Peyer's patch (tissue), 4 donors: ENCODE data around the gene ACTR10. TPM values are rescaled to one million over a fixed set of nuclear protein-coding genes. Genes with fewer than 3 reads are reported as not detected.

Experiments
- DNase-seq, 3 donors: peaks; one replicate each; pipeline ENCODE4 v3.0.0-alpha.2; 2017 to 2019
- H3K27ac ChIP-seq, 4 donors: fragments of 200-600 bp; sonication (generic); one replicate each; pipeline ENCODE4 v1.5.1; 2016 to 2019
- H3K27me3 ChIP-seq, 2 donors: fragments of 200-600 bp; sonication (generic); one replicate each; pipeline ENCODE4 v1.5.1; 2019
- H3K36me3 ChIP-seq, 3 donors: fragments of 200-600 bp; sonication (generic); one replicate each; pipeline ENCODE4 v1.5.1; 2016 to 2019
- H3K4me1 ChIP-seq, 4 donors: fragments of 200-600 bp; sonication (generic); one replicate each; pipeline ENCODE4 v1.5.1; 2016 to 2019
- H3K4me3 ChIP-seq, 4 donors: fragments of 200-600 bp; sonication (generic); 1 replicate in 3 of 4; 2 replicates in 1 of 4; pipeline ENCODE4 v1.5.1; 2016 to 2019; ENCODE audit warnings: mild to moderate bottlenecking in 1 of 4
- H3K9me3 ChIP-seq, 4 donors: fragments of 200-600 bp; sonication (generic); one replicate each; pipeline ENCODE4 v1.5.1; 2016 to 2019; ENCODE audit warnings: mild to moderate bottlenecking in 1 of 4
- CTCF ChIP-seq, 6 experiments: fragments of 450-650 bp in 4 of 6; fragments of 200-600 bp in 2 of 6; sonication (generic) in 1 of 6; IDR thresholded peaks; one replicate each; pipeline ENCODE4 v1.5.1; 2017 to 2019; ENCODE audit warnings: antibody characterized with exemption in 6 of 6, mild to moderate bottlenecking in 3 of 6, moderate library complexity in 1 of 6
- POLR2A ChIP-seq, 2 donors: fragments of 450-650 bp; IDR thresholded peaks; one replicate each; pipeline ENCODE4 v1.5.1; 2017; ENCODE audit warnings: antibody characterized with exemption in 2 of 2, mild to moderate bottlenecking in 2 of 2, moderate library complexity in 2 of 2
- total RNA-seq, 4 donors: library from RNA; depleted of rRNA; stranded (reverse); fragments of >200 nt; gene quantifications; one replicate each; pipeline ENCODE4 v1.1.0, GENCODE V29; 2016

ACTR10 gene
- total RNA-seq, 4 donors from 2014 or later: 37.1 to 70.6 (median 44.9) TPM

- no peak overlapping the region for H3K4me3 ChIP-seq
- H3K36me3 ChIP-seq: peaks cover 0 to 63% (median 0%) of the 10 kb centered on the region in 3 donors
- no peaks in the 10 kb centered on the region for H3K27me3 ChIP-seq
- no peak for DNase-seq
- H3K4me1 ChIP-seq: peaks cover 0 to 28% (median 3%) of the 10 kb centered on the region in 4 donors
- no peak overlapping the region for H3K27ac ChIP-seq
- no peaks in the 10 kb centered on the region for H3K9me3 ChIP-seq
- no peak for TF ChIP-seq POLR2A (IDR thresholded peaks at IDR 0.05)
- no peak for TF ChIP-seq CTCF (IDR thresholded peaks at IDR 0.05)
Measured at GRCh38 chr14:58276208-58276607, 76.3 kb downstream of the ACTR10 start.

- no peak for TF ChIP-seq CTCF (IDR thresholded peaks at IDR 0.05)
- TF ChIP-seq POLR2A (IDR thresholded peaks at IDR 0.05): no peak
- Histone ChIP-seq H3K27ac (no peak overlapping the region), H3K27me3 (no peaks in the 10 kb centered on the region), H3K36me3 (peaks cover 0 to 56% (median 0%) of the 10 kb centered on the region in 3 donors), H3K9me3 (no peaks in the 10 kb centered on the region), H3K4me1 (peaks cover 0 to 23% (median 6%) of the 10 kb centered on the region in 4 donors), H3K4me3 (no peak overlapping the region)
- no peak for DNase-seq
Measured at GRCh38 chr14:58278177-58278576, 78.2 kb downstream of the ACTR10 start.

- H3K27me3 ChIP-seq: no peaks in the 10 kb centered on the region
- H3K4me3 ChIP-seq: no peak overlapping the region
- peaks cover 0 to 70% (median 0%) of the 10 kb centered on the region in 3 donors for H3K36me3 ChIP-seq
- H3K27ac ChIP-seq: peak overlapping the region; percentile 30 to 53 (median 42)
- DNase-seq: no peak
- H3K4me1 ChIP-seq: peaks cover 0 to 17% (median 6%) of the 10 kb centered on the region in 4 donors
- H3K9me3 ChIP-seq: no peaks in the 10 kb centered on the region
- TF ChIP-seq CTCF (IDR thresholded peaks at IDR 0.05): no peak
- no peak for TF ChIP-seq POLR2A (IDR thresholded peaks at IDR 0.05)
Measured at GRCh38 chr14:58280954-58281787, 81.2 kb downstream of the ACTR10 start.

- no peak for TF ChIP-seq CTCF (IDR thresholded peaks at IDR 0.05)
- no peak for TF ChIP-seq POLR2A (IDR thresholded peaks at IDR 0.05)
- Histone ChIP-seq H3K27ac (peak overlapping the region in 2 of 4 donors; percentile 30 to 42), H3K9me3 (no peaks in the 10 kb centered on the region), H3K36me3 (peaks cover 0 to 75% (median 0%) of the 10 kb centered on the region in 3 donors), H3K4me3 (no peak overlapping the region), H3K4me1 (peaks cover 0 to 17% (median 6%) of the 10 kb centered on the region in 4 donors), H3K27me3 (no peaks in the 10 kb centered on the region)
- DNase-seq: no peak
Measured at GRCh38 chr14:58281969-58282368, 82.0 kb downstream of the ACTR10 start.

- no peak overlapping the region for H3K27ac ChIP-seq
- H3K9me3 ChIP-seq: no peaks in the 10 kb centered on the region
- no peak overlapping the region for H3K4me3 ChIP-seq
- H3K36me3 ChIP-seq: peaks cover 0 to 75% (median 0%) of the 10 kb centered on the region in 3 donors
- no peak for DNase-seq
- TF ChIP-seq POLR2A (IDR thresholded peaks at IDR 0.05) (no peak), CTCF (IDR thresholded peaks at IDR 0.05) (no peak)
- H3K27me3 ChIP-seq: no peaks in the 10 kb centered on the region
- peaks cover 0 to 17% (median 6%) of the 10 kb centered on the region in 4 donors for H3K4me1 ChIP-seq
Measured at GRCh38 chr14:58282925-58283593, 83.1 kb downstream of the ACTR10 start.
